Measurements from ENCODE around the gene PREX1. TPM values are rescaled to one million over a fixed set of nuclear protein-coding genes. Genes with fewer than 3 reads are reported as not detected.

Gene PREX1
- total RNA-seq, 2 experiments from 2014 or later: 20.7 to 25.3 TPM

GRCh38 chr20:48788486-48789072 is 39.2 kb downstream of the PREX1 start:
- Histone ChIP-seq H3K4me2 (ENCODE audit: low read length) (peak overlapping the region; percentile 45), H3K36me3 (ENCODE audit: insufficient read depth, low read length) (no peaks in the 10 kb centered on the region), H4K20me1 (ENCODE audit: insufficient read depth, low read length) (no peaks in the 10 kb centered on the region), H3K27ac (ENCODE audit: low read depth, low read length, poor library complexity, severe bottlenecking) (peak overlapping the region; percentile 81), H3K9me3 (ENCODE audit: low read length) (no peaks in the 10 kb centered on the region), H3K4me3 (ENCODE audit: low read depth, low read length, poor library complexity, severe bottlenecking) (peak overlapping the region; percentile 16), H2AFZ (ENCODE audit: low read length) (no peak overlapping the region; the same call in 1 of the 2 replicates), H3K4me1 (ENCODE audit: insufficient read depth, low read length, poor library complexity, severe bottlenecking) (peaks cover 61% of the 10 kb centered on the region), H3K9me2 (ENCODE audit: insufficient read depth, low read length) (no peaks in the 10 kb centered on the region), H3K79me2 (ENCODE audit: insufficient read depth, low read depth, low read length) (no peaks in the 10 kb centered on the region; the same call in 1 of the 2 replicates)
- peak; percentile 85 for DNase-seq (ENCODE audit: low spot score)
- ChIA-PET CTCF (ENCODE audit: unreplicated experiment) (no interaction called here), POLR2A (interaction anchor here (0.7 to 1.8 kb wide), 9 partner anchors 11 to 50 kb away, joined by 3 to 11 read pairs (median 4); no protein-coding TSS in a partner anchor)
- no peak for TF ChIP-seq CTCF (conservative IDR thresholded peaks at IDR 0.05; ENCODE audit: low read length)
- no peak for TF ChIP-seq EZH2phosphoT487 (IDR thresholded peaks at IDR 0.05; ENCODE audit: borderline replicate concordance, low read depth, low read length)
- BruUV-seq (replicated peaks): no TSS peak
- intact Hi-C loops (cut with micrococcal nuclease; ENCODE audit: unreplicated experiment): no loop called here

- Histone ChIP-seq H3K36me3 (ENCODE audit: insufficient read depth, low read length) (no peaks in the 10 kb centered on the region), H3K9me3 (ENCODE audit: low read length) (no peaks in the 10 kb centered on the region), H3K4me1 (ENCODE audit: insufficient read depth, low read length, poor library complexity, severe bottlenecking) (peaks cover 68% of the 10 kb centered on the region), H3K79me2 (ENCODE audit: insufficient read depth, low read depth, low read length) (no peaks in the 10 kb centered on the region; the same call in 1 of the 2 replicates), H3K27ac (ENCODE audit: low read depth, low read length, poor library complexity, severe bottlenecking) (peak overlapping the region; percentile 81), H3K9me2 (ENCODE audit: insufficient read depth, low read length) (no peaks in the 10 kb centered on the region), H2AFZ (ENCODE audit: low read length) (no peak overlapping the region; the same call in 1 of the 2 replicates), H3K4me2 (ENCODE audit: low read length) (peak overlapping the region; percentile 45), H3K4me3 (ENCODE audit: low read depth, low read length, poor library complexity, severe bottlenecking) (peak overlapping the region; percentile 16), H4K20me1 (ENCODE audit: insufficient read depth, low read length) (no peaks in the 10 kb centered on the region)
- peak; percentile 32 for DNase-seq (ENCODE audit: low spot score)
- intact Hi-C loops (cut with micrococcal nuclease; ENCODE audit: unreplicated experiment): no loop called here
- BruUV-seq (replicated peaks): no TSS peak
- TF ChIP-seq EZH2phosphoT487 (IDR thresholded peaks at IDR 0.05; ENCODE audit: borderline replicate concordance, low read depth, low read length) (no peak), CTCF (conservative IDR thresholded peaks at IDR 0.05; ENCODE audit: low read length) (no peak)
- CTCF ChIA-PET (ENCODE audit: unreplicated experiment): no interaction called here
- POLR2A ChIA-PET: interaction anchor here (1.0 to 1.8 kb wide), 7 partner anchors 10 to 46 kb away, joined by 3 to 11 read pairs (median 4); no protein-coding TSS in a partner anchor
Observed at GRCh38 chr20:48787861-48788375, 39.9 kb downstream of the PREX1 start.

Data from OCI-LY7 (cell line).